ENCODE results near the gene HADHA.
A peak's percentile ranks its signal among the peaks of the same experiment; 100 is the strongest.
"Not testable (repeated sequence)": the region's sequence is repeated elsewhere in the genome, so short reads cannot be mapped to it uniquely, and the experiment has no call there.

Gene HADHA

GRCh38 chr2:26273501-26273900 lies 29.1 kb upstream of the HADHA start:
- Histone ChIP-seq H3K4me1 (ENCODE audit: insufficient read depth, low read length) (no peaks in the 10 kb centered on the region), H3K27me3 (ENCODE audit: insufficient read depth, low read length) (no peaks in the 10 kb centered on the region), H3K9ac (ENCODE audit: low read depth, low read length) (no peak overlapping the region), H3K36me3 (ENCODE audit: insufficient read depth, low read length) (peaks cover 43% of the 10 kb centered on the region), H3K27ac (ENCODE audit: low read depth, low read length) (no peak overlapping the region), H3K4me3 (ENCODE audit: low read length) (no peak overlapping the region), H3K9me3 (ENCODE audit: insufficient read depth, low read depth, low read length) (no peaks in the 10 kb centered on the region)
- WGBS, result 92% methylated on average over 2 of the region's 2 CpGs

- H3K27ac ChIP-seq (ENCODE audit: low read depth, low read length), result no peak overlapping the region
- H3K4me1 ChIP-seq (ENCODE audit: insufficient read depth, low read length), result no peaks in the 10 kb centered on the region
- H3K4me3 ChIP-seq (ENCODE audit: low read length), result no peak overlapping the region
- H3K9me3 ChIP-seq (ENCODE audit: insufficient read depth, low read depth, low read length), result no peaks in the 10 kb centered on the region
- H3K36me3 ChIP-seq (ENCODE audit: insufficient read depth, low read length), result peaks cover 20% of the 10 kb centered on the region
- H3K9ac ChIP-seq (ENCODE audit: low read depth, low read length), result no peak overlapping the region
- no peaks in the 10 kb centered on the region for H3K27me3 ChIP-seq (ENCODE audit: insufficient read depth, low read length)
Observed at GRCh38 chr2:26270373-26270772, 25.9 kb upstream of the HADHA start.

GRCh38 chr2:26269571-26270158 lies 25.2 kb upstream of the HADHA start:
- 97% methylated on average over 6 of the region's 6 CpGs for WGBS
- H3K27ac ChIP-seq (ENCODE audit: low read depth, low read length), result no peak overlapping the region
- no peaks in the 10 kb centered on the region for H3K9me3 ChIP-seq (ENCODE audit: insufficient read depth, low read depth, low read length)
- no peak overlapping the region for H3K9ac ChIP-seq (ENCODE audit: low read depth, low read length)
- peaks cover 22% of the 10 kb centered on the region for H3K36me3 ChIP-seq (ENCODE audit: insufficient read depth, low read length)
- H3K27me3 ChIP-seq (ENCODE audit: insufficient read depth, low read length), result no peaks in the 10 kb centered on the region
- H3K4me1 ChIP-seq (ENCODE audit: insufficient read depth, low read length), result no peaks in the 10 kb centered on the region
- H3K4me3 ChIP-seq (ENCODE audit: low read length), result no peak overlapping the region

GRCh38 chr2:26268670-26269385 lies 24.4 kb upstream of the HADHA start:
- not testable (repeated sequence) for H3K4me3 ChIP-seq (ENCODE audit: low read length); H3K9ac ChIP-seq (ENCODE audit: low read depth, low read length); H3K4me1 ChIP-seq (ENCODE audit: insufficient read depth, low read length); H3K27ac ChIP-seq (ENCODE audit: low read depth, low read length); H3K9me3 ChIP-seq (ENCODE audit: insufficient read depth, low read depth, low read length); H3K27me3 ChIP-seq (ENCODE audit: insufficient read depth, low read length)
- 95% methylated on average over 12 of the region's 12 CpGs for WGBS
- H3K36me3 ChIP-seq (ENCODE audit: insufficient read depth, low read length), result peaks cover 20% of the 10 kb centered on the region

GRCh38 chr2:26268213-26268612 lies 23.8 kb upstream of the HADHA start:
- H3K27me3 ChIP-seq (ENCODE audit: insufficient read depth, low read length), result no peaks in the 10 kb centered on the region
- no peak overlapping the region for H3K9ac ChIP-seq (ENCODE audit: low read depth, low read length)
- H3K27ac ChIP-seq (ENCODE audit: low read depth, low read length), result no peak overlapping the region
- H3K9me3 ChIP-seq (ENCODE audit: insufficient read depth, low read depth, low read length), result no peaks in the 10 kb centered on the region
- WGBS, result 93% methylated on average over 4 of the region's 4 CpGs
- H3K4me1 ChIP-seq (ENCODE audit: insufficient read depth, low read length), result no peaks in the 10 kb centered on the region
- peaks cover 18% of the 10 kb centered on the region for H3K36me3 ChIP-seq (ENCODE audit: insufficient read depth, low read length)
- H3K4me3 ChIP-seq (ENCODE audit: low read length), result no peak overlapping the region

GRCh38 chr2:26258836-26259235 lies 14.4 kb upstream of the HADHA start:
- H3K36me3 ChIP-seq (ENCODE audit: insufficient read depth, low read length), result peaks cover 30% of the 10 kb centered on the region
- not testable (repeated sequence) for H3K4me1 ChIP-seq (ENCODE audit: insufficient read depth, low read length); H3K27ac ChIP-seq (ENCODE audit: low read depth, low read length); H3K27me3 ChIP-seq (ENCODE audit: insufficient read depth, low read length); H3K4me3 ChIP-seq (ENCODE audit: low read length); H3K9ac ChIP-seq (ENCODE audit: low read depth, low read length); H3K9me3 ChIP-seq (ENCODE audit: insufficient read depth, low read depth, low read length)
- 96% methylated on average over 8 of the region's 8 CpGs for WGBS

GRCh38 chr2:26255759-26256384 lies 11.4 kb upstream of the HADHA start:
- no peaks in the 10 kb centered on the region for H3K4me1 ChIP-seq (ENCODE audit: insufficient read depth, low read length)
- no peaks in the 10 kb centered on the region for H3K27me3 ChIP-seq (ENCODE audit: insufficient read depth, low read length)
- no peaks in the 10 kb centered on the region for H3K9me3 ChIP-seq (ENCODE audit: insufficient read depth, low read depth, low read length)
- no peak overlapping the region for H3K9ac ChIP-seq (ENCODE audit: low read depth, low read length)
- no peak overlapping the region for H3K4me3 ChIP-seq (ENCODE audit: low read length)
- WGBS, result 92% methylated on average over 3 of the region's 3 CpGs
- peaks cover 25% of the 10 kb centered on the region for H3K36me3 ChIP-seq (ENCODE audit: insufficient read depth, low read length)
- H3K27ac ChIP-seq (ENCODE audit: low read depth, low read length), result no peak overlapping the region

GRCh38 chr2:26251893-26252292 lies 7.5 kb upstream of the HADHA start:
- Histone ChIP-seq H3K4me1 (ENCODE audit: insufficient read depth, low read length) (no peaks in the 10 kb centered on the region), H3K4me3 (ENCODE audit: low read length) (no peak overlapping the region), H3K9me3 (ENCODE audit: insufficient read depth, low read depth, low read length) (no peaks in the 10 kb centered on the region), H3K9ac (ENCODE audit: low read depth, low read length) (no peak overlapping the region), H3K36me3 (ENCODE audit: insufficient read depth, low read length) (peaks cover 8% of the 10 kb centered on the region), H3K27ac (ENCODE audit: low read depth, low read length) (no peak overlapping the region), H3K27me3 (ENCODE audit: insufficient read depth, low read length) (no peaks in the 10 kb centered on the region)
- 72% methylated on average over 3 of the region's 3 CpGs for WGBS

- H3K4me1 ChIP-seq (ENCODE audit: insufficient read depth, low read length), result peaks cover 6% of the 10 kb centered on the region
- no peaks in the 10 kb centered on the region for H3K36me3 ChIP-seq (ENCODE audit: insufficient read depth, low read length)
- no peak overlapping the region for H3K4me3 ChIP-seq (ENCODE audit: low read length)
- no peak overlapping the region for H3K27ac ChIP-seq (ENCODE audit: low read depth, low read length)
- H3K9me3 ChIP-seq (ENCODE audit: insufficient read depth, low read depth, low read length), result no peaks in the 10 kb centered on the region
- 100% methylated on average over 2 of the region's 2 CpGs for WGBS
- H3K9ac ChIP-seq (ENCODE audit: low read depth, low read length), result no peak overlapping the region
- no peaks in the 10 kb centered on the region for H3K27me3 ChIP-seq (ENCODE audit: insufficient read depth, low read length)
Observed at GRCh38 chr2:26249625-26250024, 5.2 kb upstream of the HADHA start.

GRCh38 chr2:26246818-26247217 lies 2.4 kb upstream of the HADHA start:
- Histone ChIP-seq H3K9ac (ENCODE audit: low read depth, low read length) (no peak overlapping the region), H3K27me3 (ENCODE audit: insufficient read depth, low read length) (no peaks in the 10 kb centered on the region)
- WGBS, result 90% methylated on average over 9 of the region's 9 CpGs

GRCh38 chr2:26245810-26246209 lies 1.4 kb upstream of the HADHA start:
- Histone ChIP-seq H3K4me1 (ENCODE audit: insufficient read depth, low read length) (peaks cover 10% of the 10 kb centered on the region), H3K9ac (ENCODE audit: low read depth, low read length) (peak overlapping the region; percentile 78; the same call in 1 of the 2 replicates), H3K27ac (ENCODE audit: low read depth, low read length) (no peak overlapping the region), H3K9me3 (ENCODE audit: insufficient read depth, low read depth, low read length) (no peaks in the 10 kb centered on the region), H3K36me3 (ENCODE audit: insufficient read depth, low read length) (no peaks in the 10 kb centered on the region), H3K4me3 (ENCODE audit: low read length) (peak overlapping the region; percentile 90), H3K27me3 (ENCODE audit: insufficient read depth, low read length) (no peaks in the 10 kb centered on the region)
- 33% methylated on average over 3 of the region's 3 CpGs for WGBS

More at GRCh38 chr2:26246818-26247217, 2.4 kb upstream of the HADHA start:
- Histone ChIP-seq H3K4me3 (ENCODE audit: low read length) (no peak overlapping the region), H3K4me1 (ENCODE audit: insufficient read depth, low read length) (peaks cover 10% of the 10 kb centered on the region), H3K36me3 (ENCODE audit: insufficient read depth, low read length) (no peaks in the 10 kb centered on the region), H3K9me3 (ENCODE audit: insufficient read depth, low read depth, low read length) (no peaks in the 10 kb centered on the region), H3K27ac (ENCODE audit: low read depth, low read length) (no peak overlapping the region)
